ENCODE results near the gene ARIH1. TPM values are rescaled to one million over a fixed set of nuclear protein-coding genes. Genes with fewer than 3 reads are reported as not detected.

Gene ARIH1
- total RNA-seq, 1 donor from 2014 or later: 67.4 TPM

Other genes with a start within 250 kb of the ARIH1 start
- 3,079 and 5,384 TPM in 2 replicates for gene PKM, start 243.1 kb upstream of the ARIH1 start, total RNA-seq
- 13.9 and 22.3 TPM in 2 replicates for gene PARP6, start 201.8 kb upstream of the ARIH1 start, total RNA-seq
- 0.15 TPM in 1 of 2 replicates, not detected in the other for gene CELF6, start 154.2 kb upstream of the ARIH1 start, total RNA-seq
- 48.4 and 64.6 TPM in 2 replicates for gene HEXA, start 98.3 kb upstream of the ARIH1 start, total RNA-seq
- gene TMEM202, start 76.0 kb upstream of the ARIH1 start, total RNA-seq: not detected in 2 replicates
- not detected in 2 replicates for gene GOLGA6B, start 180.4 kb downstream of the ARIH1 start, total RNA-seq
- gene HIGD2B, start 211.9 kb downstream of the ARIH1 start, total RNA-seq: 0.15 TPM in 1 of 2 replicates, not detected in the other
- gene BBS4, start 211.9 kb downstream of the ARIH1 start, total RNA-seq: 17.7 and 26.7 TPM in 2 replicates